ENCODE measurements around the gene CACYBP.
A peak's percentile ranks its signal among the peaks of the same experiment; 100 is the strongest.

CACYBP gene

GRCh38 chr1:174984952-174985351 lies 14.8 kb upstream of the CACYBP start:
- TF ChIP-seq, protein P1, sequence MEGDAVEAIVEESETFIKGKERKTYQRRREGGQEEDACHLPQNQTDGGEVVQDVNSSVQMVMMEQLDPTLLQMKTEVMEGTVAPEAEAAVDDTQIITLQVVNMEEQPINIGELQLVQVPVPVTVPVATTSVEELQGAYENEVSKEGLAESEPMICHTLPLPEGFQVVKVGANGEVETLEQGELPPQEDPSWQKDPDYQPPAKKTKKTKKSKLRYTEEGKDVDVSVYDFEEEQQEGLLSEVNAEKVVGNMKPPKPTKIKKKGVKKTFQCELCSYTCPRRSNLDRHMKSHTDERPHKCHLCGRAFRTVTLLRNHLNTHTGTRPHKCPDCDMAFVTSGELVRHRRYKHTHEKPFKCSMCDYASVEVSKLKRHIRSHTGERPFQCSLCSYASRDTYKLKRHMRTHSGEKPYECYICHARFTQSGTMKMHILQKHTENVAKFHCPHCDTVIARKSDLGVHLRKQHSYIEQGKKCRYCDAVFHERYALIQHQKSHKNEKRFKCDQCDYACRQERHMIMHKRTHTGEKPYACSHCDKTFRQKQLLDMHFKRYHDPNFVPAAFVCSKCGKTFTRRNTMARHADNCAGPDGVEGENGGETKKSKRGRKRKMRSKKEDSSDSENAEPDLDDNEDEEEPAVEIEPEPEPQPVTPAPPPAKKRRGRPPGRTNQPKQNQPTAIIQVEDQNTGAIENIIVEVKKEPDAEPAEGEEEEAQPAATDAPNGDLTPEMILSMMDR (conservative IDR thresholded peaks at IDR 0.05; ENCODE audit: control insufficient read depth, insufficient read depth, low read depth, low read length) = no peak
- H3K4me3 ChIP-seq (ENCODE audit: control insufficient read depth, low read depth, low read length) = no peak overlapping the region
- DNase-seq (ENCODE audit: low read depth) = no peak

- H3K4me3 ChIP-seq (ENCODE audit: control insufficient read depth, low read depth, low read length) = no peak overlapping the region
- no peak for DNase-seq (ENCODE audit: low read depth)
- TF ChIP-seq, protein P1 (conservative IDR thresholded peaks at IDR 0.05; ENCODE audit: control insufficient read depth, insufficient read depth, low read depth, low read length) = no peak
Observed at GRCh38 chr1:174988539-174988938, 11.2 kb upstream of the CACYBP start.

- TF ChIP-seq, protein P1 (conservative IDR thresholded peaks at IDR 0.05; ENCODE audit: control insufficient read depth, insufficient read depth, low read depth, low read length) = no peak
- H3K4me3 ChIP-seq (ENCODE audit: control insufficient read depth, low read depth, low read length) = no peak overlapping the region
- DNase-seq (ENCODE audit: low read depth) = no peak
Observed at GRCh38 chr1:174988986-174989385, 10.8 kb upstream of the CACYBP start.

DNA sequence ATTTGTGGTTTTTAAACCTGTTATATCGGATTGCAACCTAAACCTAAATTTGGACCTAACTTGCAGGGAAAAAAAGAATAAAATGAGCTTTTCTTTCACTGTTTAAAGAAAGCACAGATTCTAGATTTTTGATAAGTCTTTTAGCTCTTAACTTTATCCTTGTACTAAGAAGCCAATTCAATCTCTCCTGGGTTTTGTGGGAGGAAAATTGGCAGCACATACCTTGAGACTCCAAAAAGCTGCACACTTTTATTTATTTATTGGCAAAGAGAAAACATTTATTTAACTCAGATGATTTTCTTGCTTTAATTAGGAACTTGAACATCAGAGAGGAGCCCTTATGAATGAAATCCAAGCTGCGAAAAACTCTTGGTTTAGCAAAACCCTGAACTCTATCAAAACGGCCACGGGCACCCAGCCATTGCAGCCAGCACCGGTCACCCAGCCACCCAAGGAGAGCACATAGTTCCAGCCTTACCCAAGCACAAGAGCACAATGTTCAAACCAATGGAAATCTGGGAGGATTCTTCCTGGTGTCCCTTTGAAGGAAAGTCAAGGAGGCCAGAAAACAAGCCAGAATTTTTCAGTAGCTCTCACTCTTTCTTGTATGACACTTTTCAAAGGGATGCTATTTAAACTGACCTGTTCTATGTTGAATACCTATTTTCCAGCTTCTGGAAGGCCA lies 10.1 kb upstream of the CACYBP start:
- no peak overlapping the region for H3K4me3 ChIP-seq (ENCODE audit: control insufficient read depth, low read depth, low read length)
- TF ChIP-seq, protein P1 (conservative IDR thresholded peaks at IDR 0.05; ENCODE audit: control insufficient read depth, insufficient read depth, low read depth, low read length) = no peak
- no peak for DNase-seq (ENCODE audit: low read depth)

GRCh38 chr1:174990382-174990999 lies 9.3 kb upstream of the CACYBP start:
- DNase-seq (ENCODE audit: low read depth) = peak; percentile 80
- TF ChIP-seq, protein P1 (conservative IDR thresholded peaks at IDR 0.05; ENCODE audit: control insufficient read depth, insufficient read depth, low read depth, low read length) = no peak
- H3K4me3 ChIP-seq (ENCODE audit: control insufficient read depth, low read depth, low read length) = peak overlapping the region; percentile 66

- H3K4me3 ChIP-seq (ENCODE audit: control insufficient read depth, low read depth, low read length) = no peak overlapping the region
- DNase-seq (ENCODE audit: low read depth) = no peak
- TF ChIP-seq, protein P1 (conservative IDR thresholded peaks at IDR 0.05; ENCODE audit: control insufficient read depth, insufficient read depth, low read depth, low read length) = no peak
Observed at GRCh38 chr1:174991473-174991872, 8.3 kb upstream of the CACYBP start.

Data from fibroblast of mammary gland (primary cell).